ENCODE measurements around the gene UBE3B. TPM values are rescaled to one million over a fixed set of nuclear protein-coding genes. Genes with fewer than 3 reads are reported as not detected.

The UBE3B gene
- total RNA-seq, 1 experiment from 2014 or later = 48.0 TPM

DNA sequence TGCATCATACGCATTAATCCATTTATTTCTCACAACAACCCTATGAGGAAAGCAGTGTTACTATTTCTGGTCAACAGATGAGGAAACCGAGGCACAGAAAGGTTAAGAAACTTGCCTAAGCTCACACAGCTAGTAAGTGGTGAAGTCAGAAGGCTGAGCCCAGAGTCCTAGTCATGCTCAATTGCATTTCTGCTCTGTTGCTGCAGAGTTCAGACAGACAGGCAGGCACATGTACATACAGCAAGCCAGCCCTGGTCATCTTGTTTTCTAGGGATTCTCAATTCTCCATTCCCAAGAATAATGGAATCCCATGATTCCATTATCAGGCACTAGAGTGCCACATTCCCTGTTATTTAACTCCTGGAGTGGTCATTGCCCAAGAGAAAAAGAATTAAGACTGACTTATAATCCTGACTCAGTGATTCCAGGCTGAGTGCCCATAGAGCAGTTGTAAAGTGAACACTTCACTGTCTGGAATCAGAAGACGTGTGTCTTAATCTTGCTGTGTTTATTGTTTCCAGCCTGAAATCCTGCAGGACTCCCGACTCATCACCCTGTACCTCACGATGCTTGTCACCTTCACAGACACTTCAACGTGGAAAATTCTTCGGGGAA, 10.7 kb downstream of the UBE3B start:
- TF ChIP-seq, protein P1, sequence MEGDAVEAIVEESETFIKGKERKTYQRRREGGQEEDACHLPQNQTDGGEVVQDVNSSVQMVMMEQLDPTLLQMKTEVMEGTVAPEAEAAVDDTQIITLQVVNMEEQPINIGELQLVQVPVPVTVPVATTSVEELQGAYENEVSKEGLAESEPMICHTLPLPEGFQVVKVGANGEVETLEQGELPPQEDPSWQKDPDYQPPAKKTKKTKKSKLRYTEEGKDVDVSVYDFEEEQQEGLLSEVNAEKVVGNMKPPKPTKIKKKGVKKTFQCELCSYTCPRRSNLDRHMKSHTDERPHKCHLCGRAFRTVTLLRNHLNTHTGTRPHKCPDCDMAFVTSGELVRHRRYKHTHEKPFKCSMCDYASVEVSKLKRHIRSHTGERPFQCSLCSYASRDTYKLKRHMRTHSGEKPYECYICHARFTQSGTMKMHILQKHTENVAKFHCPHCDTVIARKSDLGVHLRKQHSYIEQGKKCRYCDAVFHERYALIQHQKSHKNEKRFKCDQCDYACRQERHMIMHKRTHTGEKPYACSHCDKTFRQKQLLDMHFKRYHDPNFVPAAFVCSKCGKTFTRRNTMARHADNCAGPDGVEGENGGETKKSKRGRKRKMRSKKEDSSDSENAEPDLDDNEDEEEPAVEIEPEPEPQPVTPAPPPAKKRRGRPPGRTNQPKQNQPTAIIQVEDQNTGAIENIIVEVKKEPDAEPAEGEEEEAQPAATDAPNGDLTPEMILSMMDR (conservative IDR thresholded peaks at IDR 0.05) = no peak
- no peak for TF ChIP-seq EZH2 (IDR thresholded peaks at IDR 0.05; ENCODE audit: low read depth)
- Histone ChIP-seq H3K27ac (no peak overlapping the region), H3F3A (ENCODE audit: insufficient read depth, low read depth) (no peaks in the 10 kb centered on the region), H4K20me1 (ENCODE audit: insufficient read depth) (no peaks in the 10 kb centered on the region), H3K4me1 (replicated peaks; ENCODE audit: insufficient read depth) (no peaks in the 10 kb centered on the region), H3K79me2 (ENCODE audit: low read depth) (no peaks in the 10 kb centered on the region), H3K9me2 (ENCODE audit: insufficient read depth) (no peaks in the 10 kb centered on the region), H3K27me3 (ENCODE audit: insufficient read depth, low read depth) (no peaks in the 10 kb centered on the region), H3K9me3 (ENCODE audit: insufficient read depth, low read depth) (no peaks in the 10 kb centered on the region), H3K4me2 (no peak overlapping the region), H3K36me3 (ENCODE audit: low read depth) (peaks cover 15% of the 10 kb centered on the region), H3K4me3 (no peak overlapping the region), H2AFZ (no peak overlapping the region)
- intact Hi-C loops (cut with micrococcal nuclease; ENCODE audit: unreplicated experiment) = no loop called here
- no TSS peak for BruUV-seq (replicated peaks)
- no peak for DNase-seq
- POLR2A ChIA-PET (ENCODE audit: unreplicated experiment) = no interaction called here
- CTCF ChIA-PET = no interaction called here

DNA sequence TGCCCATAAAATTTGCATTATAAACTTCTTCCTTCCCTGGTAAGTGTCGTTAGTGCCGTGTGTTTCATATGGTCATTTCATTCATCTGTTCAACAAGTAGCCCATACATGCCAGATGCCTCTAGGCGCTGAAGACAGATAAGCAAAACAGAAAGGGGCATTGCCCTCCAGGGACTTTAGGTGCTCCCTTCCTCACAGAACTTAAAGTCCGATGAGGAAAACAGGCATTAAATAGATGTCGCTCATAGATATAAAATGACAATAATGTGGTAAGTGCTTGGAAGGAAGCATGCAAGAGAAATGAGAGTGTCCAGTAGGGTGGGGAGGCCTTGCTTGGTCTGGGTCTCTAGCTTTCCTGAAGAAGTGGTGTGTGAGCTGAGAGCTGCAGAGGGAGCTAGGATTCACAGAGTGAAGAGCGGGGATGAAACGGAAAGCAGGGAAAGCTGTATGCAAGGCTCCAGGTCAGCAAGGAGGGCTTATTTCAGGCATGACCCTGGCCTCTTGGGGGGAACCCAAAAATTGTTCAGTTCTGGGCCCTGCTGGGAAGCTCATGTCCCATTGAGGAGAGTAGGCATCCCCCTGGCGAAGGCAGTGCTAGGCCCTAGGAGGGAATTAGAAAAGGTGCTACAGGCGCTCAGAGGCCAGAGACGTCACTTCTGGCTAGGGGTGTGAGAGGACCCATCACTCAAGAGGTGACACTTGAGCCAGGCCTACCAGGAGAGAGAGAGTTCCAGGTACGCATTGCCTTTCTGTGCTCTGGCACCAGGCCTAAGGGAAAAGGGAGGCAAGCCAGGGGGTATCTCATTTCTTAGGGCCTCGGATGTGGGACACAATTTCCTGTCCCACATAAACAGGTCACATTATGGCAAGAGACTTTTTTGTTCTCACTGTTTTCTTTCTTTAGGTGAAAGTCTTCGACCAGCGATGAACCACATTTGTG, 11.9 kb downstream of the UBE3B start:
- Histone ChIP-seq H3K27ac (no peak overlapping the region), H3K79me2 (ENCODE audit: low read depth) (no peaks in the 10 kb centered on the region), H4K20me1 (ENCODE audit: insufficient read depth) (no peaks in the 10 kb centered on the region), H3K9me3 (ENCODE audit: insufficient read depth, low read depth) (no peaks in the 10 kb centered on the region), H2AFZ (no peak overlapping the region), H3K4me2 (no peak overlapping the region), H3K4me1 (replicated peaks; ENCODE audit: insufficient read depth) (no peaks in the 10 kb centered on the region), H3F3A (ENCODE audit: insufficient read depth, low read depth) (no peaks in the 10 kb centered on the region), H3K36me3 (ENCODE audit: low read depth) (peaks cover 9% of the 10 kb centered on the region), H3K9me2 (ENCODE audit: insufficient read depth) (no peaks in the 10 kb centered on the region), H3K4me3 (no peak overlapping the region), H3K27me3 (ENCODE audit: insufficient read depth, low read depth) (no peaks in the 10 kb centered on the region)
- POLR2A ChIA-PET (ENCODE audit: unreplicated experiment) = no interaction called here
- no TSS peak for BruUV-seq (replicated peaks)
- intact Hi-C loops (cut with micrococcal nuclease; ENCODE audit: unreplicated experiment) = no loop called here
- no peak for DNase-seq
- TF ChIP-seq EZH2 (IDR thresholded peaks at IDR 0.05; ENCODE audit: low read depth) = no peak
- TF ChIP-seq, protein P1 (conservative IDR thresholded peaks at IDR 0.05) = no peak
- CTCF ChIA-PET = no interaction called here

DNA sequence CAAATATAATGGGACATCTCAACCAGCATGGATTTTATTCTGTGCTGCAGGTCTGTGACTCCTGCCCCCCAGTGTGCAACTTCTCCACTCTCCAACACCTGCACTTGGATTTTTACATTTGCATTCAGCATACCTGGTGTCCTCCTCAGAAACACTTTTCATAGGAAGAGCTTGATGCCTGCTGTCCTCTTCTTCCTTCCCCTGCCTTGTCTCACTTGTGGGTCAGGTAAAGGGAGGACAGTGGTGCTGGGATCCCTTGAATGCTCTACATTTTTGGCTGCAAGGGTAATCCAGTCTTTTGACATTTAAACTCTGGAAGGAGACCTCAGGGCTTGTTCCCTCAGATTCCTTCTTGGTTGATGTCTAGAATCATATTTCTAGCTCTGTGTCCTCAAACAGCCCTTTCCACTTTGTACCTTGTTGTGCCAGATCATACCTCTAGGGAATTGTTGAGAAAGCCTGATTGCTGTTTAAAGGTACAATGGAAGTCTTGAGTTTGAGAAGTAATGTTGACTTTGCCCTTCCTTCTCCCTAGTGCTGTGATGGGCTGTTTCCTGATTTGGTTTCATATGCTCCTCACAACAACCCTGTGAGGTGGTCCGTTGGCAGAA, 12.6 kb downstream of the UBE3B start:
- H3K27me3 ChIP-seq (ENCODE audit: insufficient read depth, low read depth) = no peaks in the 10 kb centered on the region
- H3K4me2 ChIP-seq = no peak overlapping the region
- peaks cover 9% of the 10 kb centered on the region for H3K36me3 ChIP-seq (ENCODE audit: low read depth)
- ChIA-PET POLR2A (ENCODE audit: unreplicated experiment) (interaction anchor here (0.6 kb wide), 1 partner anchor 35 kb away, joined by 8 read pairs; no protein-coding TSS in a partner anchor), CTCF (no interaction called here)
- no peak overlapping the region for H2AFZ ChIP-seq
- H3K27ac ChIP-seq = no peak overlapping the region
- no peaks in the 10 kb centered on the region for H3K9me3 ChIP-seq (ENCODE audit: insufficient read depth, low read depth)
- no peak for DNase-seq
- no peak overlapping the region for H3K4me3 ChIP-seq
- no TSS peak for BruUV-seq (replicated peaks)
- no peaks in the 10 kb centered on the region for H3F3A ChIP-seq (ENCODE audit: insufficient read depth, low read depth)
- H3K9me2 ChIP-seq (ENCODE audit: insufficient read depth) = no peaks in the 10 kb centered on the region
- intact Hi-C loops (cut with micrococcal nuclease; ENCODE audit: unreplicated experiment) = no loop called here
- no peaks in the 10 kb centered on the region for H3K4me1 ChIP-seq (replicated peaks; ENCODE audit: insufficient read depth)
- no peaks in the 10 kb centered on the region for H3K79me2 ChIP-seq (ENCODE audit: low read depth)
- TF ChIP-seq EZH2 (IDR thresholded peaks at IDR 0.05; ENCODE audit: low read depth) = no peak
- TF ChIP-seq, protein P1 (conservative IDR thresholded peaks at IDR 0.05) = no peak
- H4K20me1 ChIP-seq (ENCODE audit: insufficient read depth) = no peaks in the 10 kb centered on the region

Data from PC-9 (cell line).